Transverse colon (tissue), 4 donors: ENCODE measurements around the gene MAFG. TPM values are rescaled to one million over a fixed set of nuclear protein-coding genes. Genes with fewer than 3 reads are reported as not detected.

Source experiments
- DNase-seq: peaks from one replicate; pipeline ENCODE4 v3.0.0-alpha.2; 2019
- H3K27ac ChIP-seq, 4 donors: fragments of 200-600 bp; sonication (generic); 2 replicates each; pipeline ENCODE4 v1.5.1; 2016 to 2018; ENCODE audit warnings: inconsistent platforms in 4 of 4
- H3K27me3 ChIP-seq: fragments of 200-600 bp; sonication (generic); 2 replicates; pipeline ENCODE4 v1.5.1; 2017; ENCODE audit warnings: inconsistent platforms
- H3K36me3 ChIP-seq, 4 donors: fragments of 200-600 bp; sonication (generic); 2 replicates each; pipeline ENCODE4 v1.5.1; 2017 to 2019; ENCODE audit warnings: inconsistent platforms in 4 of 4
- H3K4me1 ChIP-seq, 4 donors: fragments of 200-600 bp; sonication (generic); 2 replicates each; pipeline ENCODE4 v1.5.1; 2017 to 2020; ENCODE audit warnings: inconsistent platforms in 4 of 4
- H3K4me3 ChIP-seq, 4 donors: fragments of 200-600 bp; sonication (generic); 1 replicate in 1 of 4; 2 replicates in 3 of 4; pipeline versions ENCODE4 v1.5.1 to v1.6.1; 2017 to 2019; ENCODE audit warnings: inconsistent platforms in 4 of 4
- H3K9me3 ChIP-seq, 2 donors: fragments of 200-600 bp; sonication (generic); 2 replicates each; pipeline ENCODE4 v1.5.1; 2017 to 2019; ENCODE audit warnings: inconsistent platforms in 2 of 2
- CTCF ChIP-seq, 5 experiments: fragments of 200-600 bp in 3 of 5; fragments of 450-650 bp in 2 of 5; sonication (generic) in 3 of 5; IDR thresholded peaks; 1 replicate in 2 of 5; 2 replicates in 3 of 5; pipeline ENCODE4 v1.5.1; 2016 to 2017; ENCODE audit warnings: antibody characterized with exemption in 5 of 5, inconsistent platforms in 3 of 5, mild to moderate bottlenecking in 2 of 5, moderate library complexity in 1 of 5
- EP300 ChIP-seq: sonication (generic); formaldehyde crosslinking; IDR thresholded peaks from one replicate; pipeline ENCODE4 v1.6.1; 2017; ENCODE audit warnings: antibody characterized with exemption, low read depth
- POLR2A ChIP-seq: fragments of 450-650 bp; IDR thresholded peaks from one replicate; pipeline ENCODE4 v1.6.1; 2016; ENCODE audit warnings: antibody characterized with exemption, mild to moderate bottlenecking, moderate library complexity
- POLR2AphosphoS5 ChIP-seq, 3 donors: sonication (generic); formaldehyde crosslinking; IDR thresholded peaks; one replicate each; pipeline ENCODE4 v1.6.1; 2016; ENCODE audit warnings: antibody characterized with exemption in 3 of 3
- WGBS, 2 donors: methylation state at CpG; one replicate each; pipeline ENCODE4 v1.1.5; 2018; ENCODE audit warnings: low coverage in 1 of 2; 5-methylcytosine and 5-hydroxymethylcytosine counted together
- in situ Hi-C, 4 donors: fragments of 200-750 bp; cut with MboI; loops; one replicate each; pipeline versions ENCODE4 v1.15.0 to v1.15.1; 2017; ENCODE audit warnings: low sequenced_read_pairs in 3 of 4, low pct_ligation_motif_present in 1 of 4, low pct_unique_long_range_greater_than_20kb in 1 of 4
- intact Hi-C: fragments of 100-400 bp; cut with DNase I; formaldehyde crosslinking; loops from one replicate; pipeline ENCODE4 v1.15.1; 2023; ENCODE audit warnings: low total_unique reads
- total RNA-seq, 4 donors: library from RNA; depleted of rRNA; stranded (reverse); fragments of >200 nt; gene quantifications; one replicate each; pipeline ENCODE4 v1.1.0, GENCODE V29; 2016

Gene MAFG
- total RNA-seq, 4 donors from 2014 or later, result 22.4 to 34.4 (median 24.3) TPM

GRCh38 chr17:81877569-81877968 is 50.0 kb downstream of the MAFG start:
- H3K4me1 ChIP-seq, result peaks cover 3 to 5% (median 4%) of the 10 kb centered on the region in 4 donors
- intact Hi-C loops (no loop called here), in situ Hi-C loops (no loop called here)
- no peak overlapping the region for H3K27ac ChIP-seq
- no peak overlapping the region for H3K4me3 ChIP-seq
- DNase-seq, result no peak
- H3K36me3 ChIP-seq, result peaks cover 0 to 7% (median 0%) of the 10 kb centered on the region in 4 donors
- H3K9me3 ChIP-seq, result no peaks in the 10 kb centered on the region
- TF ChIP-seq CTCF (IDR thresholded peaks at IDR 0.05), result no peak
- no peak for TF ChIP-seq POLR2A
- no peaks in the 10 kb centered on the region for H3K27me3 ChIP-seq
- 94% methylated on average over 5 of the region's 5 CpGs; no CpG with 5 or more reads in 1 of the 2 donors for WGBS, 2 donors

- Histone ChIP-seq H3K36me3 (peaks cover 0 to 4% (median 0%) of the 10 kb centered on the region in 4 donors), H3K27me3 (no peaks in the 10 kb centered on the region), H3K4me1 (peaks cover 38 to 51% (median 47%) of the 10 kb centered on the region in 4 donors), H3K4me3 (peak overlapping the region; percentile 82 to 93 (median 86)), H3K27ac (peak overlapping the region; percentile 96 to 100 (median 98)), H3K9me3 (no peaks in the 10 kb centered on the region)
- peak; percentile 96 for DNase-seq
- intact Hi-C loops, result no loop called here
- in situ Hi-C loops, result no loop called here
- WGBS, 2 donors, result 1% methylated on average over 47 of the region's 86 CpGs; no CpG with 5 or more reads in 1 of the 2 donors
- TF ChIP-seq EP300 (no peak), POLR2AphosphoS5 (IDR thresholded peaks at IDR 0.05) (peak; percentile 28 to 99 (median 98)), CTCF (IDR thresholded peaks at IDR 0.05) (peak in 3 of 5 experiments; percentile 5 to 53 (median 35)), POLR2A (peak; percentile 92)
Observed at GRCh38 chr17:81871387-81872230, 55.9 kb downstream of the MAFG start.

- peaks cover 0 to 4% (median 0%) of the 10 kb centered on the region in 4 donors for H3K36me3 ChIP-seq
- H3K4me1 ChIP-seq, result peaks cover 44 to 57% (median 53%) of the 10 kb centered on the region in 4 donors
- in situ Hi-C loops (no loop called here), intact Hi-C loops (no loop called here)
- 0% methylated on average over 33 of the region's 64 CpGs; no CpG with 5 or more reads in 1 of the 2 donors for WGBS, 2 donors
- peak within 1 kb of the TSS; percentile 82 to 93 (median 86) for H3K4me3 ChIP-seq
- H3K27me3 ChIP-seq, result no peaks in the 10 kb centered on the region
- H3K9me3 ChIP-seq, result no peaks in the 10 kb centered on the region
- H3K27ac ChIP-seq, result peak within 1 kb of the TSS; percentile 96 to 100 (median 98)
- no peak for TF ChIP-seq CTCF (IDR thresholded peaks at IDR 0.05)
- no peak for TF ChIP-seq EP300
- TF ChIP-seq POLR2A, result no peak
- TF ChIP-seq POLR2AphosphoS5 (IDR thresholded peaks at IDR 0.05), result peak in 1 of 3 donors; percentile 99
- no peak for DNase-seq
Observed at GRCh38 chr17:81870981-81871386, 56.6 kb downstream of the MAFG start, which contains the start of gene ARHGDIA. TSS of gene ARHGDIA (minus strand) at chr17:81871337. CDS start at chr17:81869930, 1,407 bp downstream.
